Pancreas (tissue), 10 donors: ENCODE measurements around the gene PTGDS. TPM values are rescaled to one million over a fixed set of nuclear protein-coding genes. Genes with fewer than 3 reads are reported as not detected.

Experiments used
- ATAC-seq, 4 donors: fragments of 200-7000 bp; cut with Tn5 transposase; one replicate each; pipeline versions ENCODE4 v1.8.0 to v1.9.1; 2020; ENCODE audit warnings: mild to moderate bottlenecking in 4 of 4, moderate library complexity in 4 of 4
- DNase-seq, 6 donors: peaks; one replicate each; pipeline ENCODE4 v3.0.0-alpha.2; 2020
- FAIRE-seq: peaks from 2 replicates; lab custom pipeline; 2012; peaks lifted over from hg19 to GRCh38; lab: Jason Lieb, UNC
- H3K27ac ChIP-seq, 4 donors: fragments of 200-600 bp; sonication (generic); 1 replicate in 3 of 4; 2 replicates in 1 of 4; pipeline versions ENCODE4 v1.5.0 to v1.8.0; 2020
- H3K27me3 ChIP-seq, 4 donors: fragments of 200-600 bp; one replicate each; pipeline ENCODE4 v1.8.0; 2021
- H3K36me3 ChIP-seq, 3 donors: fragments of 200-600 bp; sonication (generic) in 1 of 3; one replicate each; pipeline versions ENCODE4 v1.5.0 to v1.8.0; 2020 to 2021
- H3K4me1 ChIP-seq, 3 donors: fragments of 200-600 bp; one replicate each; pipeline ENCODE4 v1.8.0; 2021
- H3K4me3 ChIP-seq, 4 donors: fragments of 200-600 bp; sonication (generic) in 2 of 4; one replicate each; pipeline versions ENCODE4 v1.5.0 to v1.8.0; 2020 to 2021
- H3K9me3 ChIP-seq, 4 donors: fragments of 200-600 bp; one replicate each; pipeline ENCODE4 v1.8.0; 2021
- CTCF ChIP-seq, 4 donors: fragments of 200-600 bp; sonication (generic) in 3 of 4; IDR thresholded peaks; one replicate each; pipeline versions ENCODE4 v1.5.0 to v1.8.0; 2021; ENCODE audit warnings: antibody characterized with exemption in 4 of 4
- WGBS, 2 donors: extraction: QIAGEN DNeasy Blood & Tissue Kit; methylation state at CpG; one replicate each; pipeline ENCODE4 v1.1.7; 2013; 5-methylcytosine and 5-hydroxymethylcytosine counted together
- intact Hi-C, 3 donors: fragments of 100-400 bp; cut with DNase I; formaldehyde crosslinking; loops; one replicate each; pipeline versions ENCODE4 v1.11.1 to v1.14.2; 2022
- polyA plus RNA-seq, 2 donors: library from polyadenylated mRNA; stranded (reverse); fragments of 200-250 nt; gene quantifications; one replicate each; pipeline ENCODE4 v1.2.3, GENCODE V29; 2013
- total RNA-seq, 6 donors: library from RNA; stranded (reverse); fragmentation: NEBNext Ultra II Directional in 4 of 6; extraction: Animal tissue kit (Norgen Biotek cat#: 25700) in 4 of 6; gene quantifications; one replicate each; pipeline versions ENCODE4 v1.2.1 to v1.2.4, GENCODE V29; 2021 to 2023
- donor health status: healthy with polysubstance abuse.
- donor health status: DM: no; HTN: no; CAD: no; lungs with moderate emphysema.
- donor health status: DM: no; HTN: no; CAD: no.
- donor health status: control.
- donor health status: control.
- donor health status: Bipolar disorder and iron deficiency.
- donor health status: DM: yes; HTN: yes; CAD: no.
- donor health status: DM: no; HTN: no; CAD: no.
- donor health status: DM: no; HTN: no; CAD: no.
- donor health status: DM: yes; HTN: yes; CAD: no.

Gene PTGDS
- total and polyA plus RNA-seq, 8 donors = 5.7 to 49.1 (median 36.9) TPM

- H3K27me3 ChIP-seq = no peaks in the 10 kb centered on the region
- FAIRE-seq (no peak), DNase-seq (no peak), ATAC-seq (no peak)
- H3K9me3 ChIP-seq = no peaks in the 10 kb centered on the region
- H3K4me1 ChIP-seq = no peaks in the 10 kb centered on the region
- no peak overlapping the region for H3K27ac ChIP-seq
- H3K4me3 ChIP-seq = no peak overlapping the region
- H3K36me3 ChIP-seq = peaks cover 0 to 22% (median 0%) of the 10 kb centered on the region in 3 donors
- intact Hi-C loops = no loop called here
- WGBS, 2 donors = 90 to 98% methylated on average over 12 to 13 of the region's 13 CpGs
- no peak for TF ChIP-seq CTCF (IDR thresholded peaks at IDR 0.05)
These were observed 30.5 kb downstream of the PTGDS start for GRCh38 chr9:137007816-137008270.

GRCh38 chr9:137008312-137008711 lies 31.0 kb downstream of the PTGDS start:
- Histone ChIP-seq H3K9me3 (no peaks in the 10 kb centered on the region), H3K4me1 (no peaks in the 10 kb centered on the region), H3K27me3 (no peaks in the 10 kb centered on the region), H3K27ac (no peak overlapping the region), H3K4me3 (no peak overlapping the region), H3K36me3 (peaks cover 0 to 22% (median 0%) of the 10 kb centered on the region in 3 donors)
- DNase-seq (no peak), FAIRE-seq (no peak), ATAC-seq (no peak)
- intact Hi-C loops = no loop called here
- no peak for TF ChIP-seq CTCF (IDR thresholded peaks at IDR 0.05)
- WGBS, 2 donors = 83 to 92% methylated on average over 21 to 22 of the region's 22 CpGs

GRCh38 chr9:137009217-137009616 lies 31.9 kb downstream of the PTGDS start:
- intact Hi-C loops = no loop called here
- Histone ChIP-seq H3K9me3 (no peaks in the 10 kb centered on the region), H3K27me3 (no peaks in the 10 kb centered on the region), H3K4me1 (no peaks in the 10 kb centered on the region), H3K27ac (no peak overlapping the region), H3K36me3 (peaks cover 0 to 22% (median 0%) of the 10 kb centered on the region in 3 donors), H3K4me3 (no peak overlapping the region)
- FAIRE-seq (no peak), DNase-seq (no peak), ATAC-seq (no peak)
- 93 to 96% methylated on average over 12 to 18 of the region's 18 CpGs for WGBS, 2 donors
- no peak for TF ChIP-seq CTCF (IDR thresholded peaks at IDR 0.05)

GRCh38 chr9:137009938-137010732 lies 32.8 kb downstream of the PTGDS start:
- DNase-seq (no peak), FAIRE-seq (no peak), ATAC-seq (no peak)
- Histone ChIP-seq H3K4me1 (no peaks in the 10 kb centered on the region), H3K36me3 (peaks cover 0 to 27% (median 0%) of the 10 kb centered on the region in 3 donors), H3K9me3 (no peaks in the 10 kb centered on the region), H3K4me3 (no peak overlapping the region), H3K27ac (no peak overlapping the region), H3K27me3 (no peaks in the 10 kb centered on the region)
- no peak for TF ChIP-seq CTCF (IDR thresholded peaks at IDR 0.05)
- WGBS, 2 donors = 95 to 97% methylated on average over 45 to 49 of the region's 49 CpGs
- intact Hi-C loops = no loop called here

- Histone ChIP-seq H3K4me3 (no peak overlapping the region), H3K27ac (no peak overlapping the region), H3K4me1 (no peaks in the 10 kb centered on the region), H3K36me3 (peaks cover 0 to 36% (median 0%) of the 10 kb centered on the region in 3 donors), H3K27me3 (no peaks in the 10 kb centered on the region), H3K9me3 (no peaks in the 10 kb centered on the region)
- FAIRE-seq = no peak
- 94 to 97% methylated on average over 23 to 24 of the region's 24 CpGs for whole genome bisulfite sequencing, 2 donors
- no peak for ATAC-seq
- intact Hi-C loops = no loop called here
- no peak for TF ChIP-seq CTCF (IDR thresholded peaks at IDR 0.05)
- no peak for DNase-seq
These were observed 33.9 kb downstream of the PTGDS start for GRCh38 chr9:137011156-137011555.
